Measurements from ENCODE around the gene EIF4E1B. TPM values are rescaled to one million over a fixed set of nuclear protein-coding genes. Genes with fewer than 3 reads are reported as not detected.
"Not testable (repeated sequence)": the region's sequence is repeated elsewhere in the genome, so short reads cannot be mapped to it uniquely, and the experiment has no call there.

EIF4E1B gene
- polyA plus RNA-seq (2012; ENCODE audit: missing spikeins): not detected

- DNase-seq (ENCODE audit: insufficient read length) (peak; percentile 76), FAIRE-seq (no peak)
- TF ChIP-seq POLR2A (IDR thresholded peaks at IDR 0.05; ENCODE audit: low read depth, low read length) (no peak), TAF1 (IDR thresholded peaks at IDR 0.05; ENCODE audit: borderline replicate concordance, low read depth, low read length) (no peak), POLR2AphosphoS5 (IDR thresholded peaks at IDR 0.05; ENCODE audit: low read depth, low read length) (no peak)
Observed at GRCh38 chr5:176629853-176630680, at the start of gene EIF4E1B, which contains the start of gene SNCB. Gene EIF4E1B, plus strand, starts transcription at chr5:176630675. Its CDS starts 12,113 bp downstream, at chr5:176642788. Gene SNCB, minus strand, starts transcription at chr5:176630534. Its CDS starts 880 bp downstream, at chr5:176629654.

GRCh38 chr5:176581361-176581760 lies 49.1 kb upstream of the EIF4E1B start:
- DNase-seq (ENCODE audit: insufficient read length) (no peak), FAIRE-seq (no peak)
- TF ChIP-seq POLR2A (IDR thresholded peaks at IDR 0.05; ENCODE audit: low read depth, low read length): no peak
- TF ChIP-seq POLR2AphosphoS5 (IDR thresholded peaks at IDR 0.05; ENCODE audit: low read depth, low read length): no peak
- TF ChIP-seq TAF1 (IDR thresholded peaks at IDR 0.05; ENCODE audit: borderline replicate concordance, low read depth, low read length): no peak

GRCh38 chr5:176583076-176583475 lies 47.4 kb upstream of the EIF4E1B start:
- DNase-seq (ENCODE audit: insufficient read length) (no peak), FAIRE-seq (no peak)
- TF ChIP-seq POLR2A (IDR thresholded peaks at IDR 0.05; ENCODE audit: low read depth, low read length): no peak
- no peak for TF ChIP-seq POLR2AphosphoS5 (IDR thresholded peaks at IDR 0.05; ENCODE audit: low read depth, low read length)
- TF ChIP-seq TAF1 (IDR thresholded peaks at IDR 0.05; ENCODE audit: borderline replicate concordance, low read depth, low read length): no peak

GRCh38 chr5:176587398-176587797 lies 43.1 kb upstream of the EIF4E1B start:
- no peak for FAIRE-seq
- no peak for DNase-seq (ENCODE audit: insufficient read length)
- TF ChIP-seq TAF1 (IDR thresholded peaks at IDR 0.05; ENCODE audit: borderline replicate concordance, low read depth, low read length): no peak
- TF ChIP-seq POLR2AphosphoS5 (IDR thresholded peaks at IDR 0.05; ENCODE audit: low read depth, low read length): no peak
- TF ChIP-seq POLR2A (IDR thresholded peaks at IDR 0.05; ENCODE audit: low read depth, low read length): no peak

GRCh38 chr5:176588297-176588696 lies 42.2 kb upstream of the EIF4E1B start:
- TF ChIP-seq POLR2AphosphoS5 (IDR thresholded peaks at IDR 0.05; ENCODE audit: low read depth, low read length) (no peak), POLR2A (IDR thresholded peaks at IDR 0.05; ENCODE audit: low read depth, low read length) (no peak), TAF1 (IDR thresholded peaks at IDR 0.05; ENCODE audit: borderline replicate concordance, low read depth, low read length) (no peak)
- no peak for FAIRE-seq
- no peak for DNase-seq (ENCODE audit: insufficient read length)

GRCh38 chr5:176589039-176589769 lies 41.3 kb upstream of the EIF4E1B start:
- FAIRE-seq: no peak
- DNase-seq (ENCODE audit: insufficient read length): no peak
- TF ChIP-seq POLR2A (IDR thresholded peaks at IDR 0.05; ENCODE audit: low read depth, low read length) (no peak), TAF1 (IDR thresholded peaks at IDR 0.05; ENCODE audit: borderline replicate concordance, low read depth, low read length) (no peak), POLR2AphosphoS5 (IDR thresholded peaks at IDR 0.05; ENCODE audit: low read depth, low read length) (no peak)

- no peak for FAIRE-seq
- TF ChIP-seq TAF1 (IDR thresholded peaks at IDR 0.05; ENCODE audit: borderline replicate concordance, low read depth, low read length) (no peak), POLR2AphosphoS5 (IDR thresholded peaks at IDR 0.05; ENCODE audit: low read depth, low read length) (no peak), POLR2A (IDR thresholded peaks at IDR 0.05; ENCODE audit: low read depth, low read length) (no peak)
- DNase-seq (ENCODE audit: insufficient read length): no peak
Observed at GRCh38 chr5:176590035-176590717, 40.3 kb upstream of the EIF4E1B start.

- DNase-seq (ENCODE audit: insufficient read length): not testable (repeated sequence)
- peak; percentile 100 for FAIRE-seq
Observed at GRCh38 chr5:176591667-176592066, 38.8 kb upstream of the EIF4E1B start.

- DNase-seq (ENCODE audit: insufficient read length) (no peak), FAIRE-seq (no peak)
- no peak for TF ChIP-seq POLR2A (IDR thresholded peaks at IDR 0.05; ENCODE audit: low read depth, low read length)
- TF ChIP-seq TAF1 (IDR thresholded peaks at IDR 0.05; ENCODE audit: borderline replicate concordance, low read depth, low read length): no peak
- TF ChIP-seq POLR2AphosphoS5 (IDR thresholded peaks at IDR 0.05; ENCODE audit: low read depth, low read length): no peak
Observed at GRCh38 chr5:176592573-176592972, 37.9 kb upstream of the EIF4E1B start.

GRCh38 chr5:176593273-176593869 lies 37.1 kb upstream of the EIF4E1B start:
- FAIRE-seq: no peak
- DNase-seq (ENCODE audit: insufficient read length): no peak
- no peak for TF ChIP-seq POLR2A (IDR thresholded peaks at IDR 0.05; ENCODE audit: low read depth, low read length)
- no peak for TF ChIP-seq TAF1 (IDR thresholded peaks at IDR 0.05; ENCODE audit: borderline replicate concordance, low read depth, low read length)

- no peak for FAIRE-seq
- no peak for DNase-seq (ENCODE audit: insufficient read length)
- no peak for TF ChIP-seq POLR2A (IDR thresholded peaks at IDR 0.05; ENCODE audit: low read depth, low read length)
- no peak for TF ChIP-seq TAF1 (IDR thresholded peaks at IDR 0.05; ENCODE audit: borderline replicate concordance, low read depth, low read length)
- no peak for TF ChIP-seq POLR2AphosphoS5 (IDR thresholded peaks at IDR 0.05; ENCODE audit: low read depth, low read length)
Observed at GRCh38 chr5:176594554-176594953, 35.9 kb upstream of the EIF4E1B start.

Measured in GM12892 (cell line).